Mesendoderm (in vitro differentiated cells): Measurements from ENCODE around the gene RTP2.

Source experiments
- DNase-seq: peaks from one replicate; pipeline ENCODE4 v3.0.0; 2013
- H2AK5ac ChIP-seq: 2 replicates; pipeline ENCODE4 v1.6.1; 2013; ENCODE audit warnings: low read length, inconsistent platforms
- H2BK120ac ChIP-seq: 2 replicates; pipeline ENCODE4 v1.6.1; 2013; ENCODE audit warnings: low read depth, mild to moderate bottlenecking, low read length, moderate library complexity, mixed read lengths
- H2BK15ac ChIP-seq: replicated peaks from 2 replicates; pipeline ENCODE4 v1.6.1; 2013; ENCODE audit warnings: low read depth, mild to moderate bottlenecking, moderate library complexity
- H2BK5ac ChIP-seq: 2 replicates; pipeline ENCODE4 v1.6.1; 2013; ENCODE audit warnings: low read length, inconsistent platforms
- H3K18ac ChIP-seq: 2 replicates; pipeline ENCODE4 v1.6.1; 2013; ENCODE audit warnings: mild to moderate bottlenecking, low read length, mixed read lengths
- H3K23ac ChIP-seq: one replicate; pipeline ENCODE4 v1.6.1; 2013; ENCODE audit warnings: low read length
- H3K27ac ChIP-seq: 2 replicates; pipeline ENCODE4 v1.5.1; 2013; ENCODE audit warnings: low read depth, mild to moderate bottlenecking, inconsistent platforms, low read length, moderate library complexity
- H3K27me3 ChIP-seq: 2 replicates; pipeline ENCODE4 v1.6.1; 2013; ENCODE audit warnings: low read length, control low read depth, mild to moderate bottlenecking, inconsistent platforms; ENCODE audit not compliant: insufficient read depth, poor library complexity
- H3K36me3 ChIP-seq: 2 replicates; pipeline ENCODE4 v1.6.1; 2013; ENCODE audit warnings: low read length, inconsistent platforms; ENCODE audit not compliant: control insufficient read depth, insufficient read depth
- H3K4ac ChIP-seq: one replicate; pipeline ENCODE4 v1.6.1; 2013; ENCODE audit warnings: low read depth, mild to moderate bottlenecking, low read length, moderate library complexity
- H3K4me1 ChIP-seq: 2 replicates; pipeline ENCODE4 v1.6.1; 2013; ENCODE audit warnings: low read depth, low read length, inconsistent platforms; ENCODE audit not compliant: control insufficient read depth
- H3K4me2 ChIP-seq: 2 replicates; pipeline ENCODE4 v1.6.1; 2013; ENCODE audit warnings: low read length
- H3K4me3 ChIP-seq: 2 replicates; pipeline ENCODE4 v1.5.1; 2013; ENCODE audit warnings: mild to moderate bottlenecking, low read length
- H3K56ac ChIP-seq: one replicate; pipeline ENCODE4 v1.6.1; 2013; ENCODE audit warnings: low read length
- H3K79me1 ChIP-seq: 2 replicates; pipeline ENCODE4 v1.6.1; 2013; ENCODE audit warnings: low read length, inconsistent platforms
- H3K79me2 ChIP-seq: 2 replicates; pipeline ENCODE4 v1.6.1; 2013; ENCODE audit warnings: mild to moderate bottlenecking, low read length; ENCODE audit not compliant: control insufficient read depth, insufficient read depth
- H3K9ac ChIP-seq: 2 replicates; pipeline ENCODE4 v1.6.1; 2013; ENCODE audit warnings: low read length, inconsistent platforms
- H4K5ac ChIP-seq: one replicate; pipeline ENCODE4 v1.6.1; 2013; ENCODE audit warnings: low read length
- H4K8ac ChIP-seq: one replicate; pipeline ENCODE4 v1.6.1; 2013; ENCODE audit warnings: low read depth, mild to moderate bottlenecking, control low read depth, low read length, moderate library complexity
- WGBS: extraction: QIAGEN DNeasy Blood & Tissue Kit; methylation state at CpG from one replicate; pipeline ENCODE4 v1.1.7; 2013; ENCODE audit warnings: low lambda C conversion rate, missing lambda C conversion rate; ENCODE audit not compliant: insufficient coverage; ENCODE audit errors: extremely low coverage; 5-methylcytosine and 5-hydroxymethylcytosine counted together

Gene RTP2

GRCh38 chr3:187700249-187700648, 2.1 kb downstream of the RTP2 start:
- Histone ChIP-seq H3K27me3 (no peaks in the 10 kb centered on the region), H3K79me2 (no peaks in the 10 kb centered on the region), H3K4ac (no peak overlapping the region), H3K9ac (no peak overlapping the region), H3K23ac (no peak overlapping the region), H4K8ac (no peak overlapping the region), H2BK120ac (no peak overlapping the region), H3K4me1 (no peaks in the 10 kb centered on the region), H3K36me3 (no peaks in the 10 kb centered on the region), H3K4me2 (no peak overlapping the region), H3K4me3 (no peak overlapping the region), H3K18ac (no peak overlapping the region), H2AK5ac (no peak overlapping the region), H3K56ac (no peak overlapping the region), H3K79me1 (no peaks in the 10 kb centered on the region), H3K27ac (no peak overlapping the region), H4K5ac (no peak overlapping the region), H2BK15ac (no peak overlapping the region), H2BK5ac (no peak overlapping the region)
- WGBS, result no CpG with 5 or more reads among the region's 2 CpGs
- DNase-seq, result no peak

- no peak overlapping the region for H3K23ac ChIP-seq
- no peak for DNase-seq
- H3K4me1 ChIP-seq, result no peaks in the 10 kb centered on the region
- WGBS, result no CpG with 5 or more reads among the region's 42 CpGs
- no peak overlapping the region for H3K4me2 ChIP-seq
- no peak overlapping the region for H3K27ac ChIP-seq
- no peak overlapping the region for H3K9ac ChIP-seq
- no peak overlapping the region for H3K18ac ChIP-seq
- no peak overlapping the region for H3K4me3 ChIP-seq
- H2BK15ac ChIP-seq, result no peak overlapping the region
- no peak overlapping the region for H4K8ac ChIP-seq
- H3K79me2 ChIP-seq, result no peaks in the 10 kb centered on the region
- H3K27me3 ChIP-seq, result no peaks in the 10 kb centered on the region
- H3K36me3 ChIP-seq, result no peaks in the 10 kb centered on the region
- H4K5ac ChIP-seq, result no peak overlapping the region
- H3K79me1 ChIP-seq, result no peaks in the 10 kb centered on the region
- no peak overlapping the region for H3K4ac ChIP-seq
- no peak overlapping the region for H2BK5ac ChIP-seq
- H2AK5ac ChIP-seq, result no peak overlapping the region
- no peak overlapping the region for H3K56ac ChIP-seq
- H2BK120ac ChIP-seq, result no peak overlapping the region
Observed at GRCh38 chr3:187698499-187699399, 3.6 kb downstream of the RTP2 start.

GRCh38 chr3:187696021-187696420, 6.3 kb downstream of the RTP2 start:
- Histone ChIP-seq H3K79me2 (no peaks in the 10 kb centered on the region), H3K27me3 (no peaks in the 10 kb centered on the region), H2BK5ac (no peak overlapping the region), H2BK15ac (no peak overlapping the region), H3K79me1 (no peaks in the 10 kb centered on the region), H3K56ac (no peak overlapping the region), H3K36me3 (no peaks in the 10 kb centered on the region), H3K4me2 (no peak overlapping the region), H3K27ac (no peak overlapping the region), H3K4me3 (no peak overlapping the region), H3K18ac (no peak overlapping the region), H3K4ac (no peak overlapping the region), H3K4me1 (no peaks in the 10 kb centered on the region), H4K5ac (no peak overlapping the region), H3K23ac (no peak overlapping the region), H2BK120ac (no peak overlapping the region), H2AK5ac (no peak overlapping the region), H4K8ac (no peak overlapping the region), H3K9ac (no peak overlapping the region)
- no CpG with 5 or more reads among the region's 4 CpGs for WGBS
- DNase-seq, result no peak

GRCh38 chr3:187695449-187695848, 6.9 kb downstream of the RTP2 start:
- no peak overlapping the region for H3K56ac ChIP-seq
- H3K9ac ChIP-seq, result no peak overlapping the region
- no peak for DNase-seq
- no peak overlapping the region for H3K4me2 ChIP-seq
- no peak overlapping the region for H2BK120ac ChIP-seq
- no peak overlapping the region for H2BK15ac ChIP-seq
- no peaks in the 10 kb centered on the region for H3K27me3 ChIP-seq
- H3K18ac ChIP-seq, result no peak overlapping the region
- no peak overlapping the region for H2AK5ac ChIP-seq
- no peak overlapping the region for H4K5ac ChIP-seq
- no CpG with 5 or more reads among the region's 4 CpGs for WGBS
- no peak overlapping the region for H3K27ac ChIP-seq
- no peak overlapping the region for H4K8ac ChIP-seq
- H3K4ac ChIP-seq, result no peak overlapping the region
- no peaks in the 10 kb centered on the region for H3K36me3 ChIP-seq
- no peak overlapping the region for H3K23ac ChIP-seq
- H3K79me2 ChIP-seq, result no peaks in the 10 kb centered on the region
- no peak overlapping the region for H3K4me3 ChIP-seq
- H3K4me1 ChIP-seq, result no peaks in the 10 kb centered on the region
- no peak overlapping the region for H2BK5ac ChIP-seq
- H3K79me1 ChIP-seq, result no peaks in the 10 kb centered on the region

- no peak overlapping the region for H2AK5ac ChIP-seq
- H3K79me1 ChIP-seq, result no peaks in the 10 kb centered on the region
- no peak overlapping the region for H3K4me3 ChIP-seq
- no peaks in the 10 kb centered on the region for H3K4me1 ChIP-seq
- no CpG with 5 or more reads among the region's 3 CpGs for WGBS
- no peak for DNase-seq
- H3K79me2 ChIP-seq, result no peaks in the 10 kb centered on the region
- H3K27me3 ChIP-seq, result no peaks in the 10 kb centered on the region
- H2BK120ac ChIP-seq, result no peak overlapping the region
- no peak overlapping the region for H3K9ac ChIP-seq
- H3K56ac ChIP-seq, result no peak overlapping the region
- H2BK15ac ChIP-seq, result no peak overlapping the region
- no peak overlapping the region for H2BK5ac ChIP-seq
- no peak overlapping the region for H3K23ac ChIP-seq
- H3K36me3 ChIP-seq, result no peaks in the 10 kb centered on the region
- no peak overlapping the region for H3K4ac ChIP-seq
- no peak overlapping the region for H4K8ac ChIP-seq
- H3K18ac ChIP-seq, result no peak overlapping the region
- H3K4me2 ChIP-seq, result no peak overlapping the region
- no peak overlapping the region for H4K5ac ChIP-seq
- H3K27ac ChIP-seq, result no peak overlapping the region
Observed at GRCh38 chr3:187694801-187695200, 7.6 kb downstream of the RTP2 start.

GRCh38 chr3:187693431-187693830, 8.9 kb downstream of the RTP2 start:
- H4K5ac ChIP-seq, result no peak overlapping the region
- no peaks in the 10 kb centered on the region for H3K79me1 ChIP-seq
- no peaks in the 10 kb centered on the region for H3K79me2 ChIP-seq
- H3K23ac ChIP-seq, result no peak overlapping the region
- no peak overlapping the region for H3K9ac ChIP-seq
- WGBS, result no CpG with 5 or more reads among the region's 1 CpG
- H2BK15ac ChIP-seq, result no peak overlapping the region
- no peak overlapping the region for H3K18ac ChIP-seq
- no peaks in the 10 kb centered on the region for H3K27me3 ChIP-seq
- H3K36me3 ChIP-seq, result no peaks in the 10 kb centered on the region
- no peak overlapping the region for H3K4ac ChIP-seq
- H2BK5ac ChIP-seq, result no peak overlapping the region
- no peak overlapping the region for H3K4me2 ChIP-seq
- H3K4me3 ChIP-seq, result no peak overlapping the region
- no peak overlapping the region for H4K8ac ChIP-seq
- DNase-seq, result no peak
- H3K56ac ChIP-seq, result no peak overlapping the region
- no peak overlapping the region for H3K27ac ChIP-seq
- H2AK5ac ChIP-seq, result no peak overlapping the region
- no peaks in the 10 kb centered on the region for H3K4me1 ChIP-seq
- no peak overlapping the region for H2BK120ac ChIP-seq
